D721Med (cell line): Measurements from ENCODE around the gene LIN7B.

ENCODE experiments used
- DNase-seq: peaks from one replicate; pipeline ENCODE4 v3.0.0; 2011; ENCODE audit warnings: low spot score; ENCODE audit not compliant: insufficient read length
- FAIRE-seq: peaks from 2 replicates; lab custom pipeline; 2011; peaks lifted over from hg19 to GRCh38; lab: Jason Lieb, UNC
- TF ChIP-seq, protein P1 (sequence below): IDR thresholded peaks from 2 replicates; pipeline ENCODE4 v1.5.1; 2012; ENCODE audit warnings: mild to moderate bottlenecking, control low read depth; ENCODE audit not compliant: insufficient read depth; ENCODE audit errors: missing control alignments

The LIN7B gene

DNA sequence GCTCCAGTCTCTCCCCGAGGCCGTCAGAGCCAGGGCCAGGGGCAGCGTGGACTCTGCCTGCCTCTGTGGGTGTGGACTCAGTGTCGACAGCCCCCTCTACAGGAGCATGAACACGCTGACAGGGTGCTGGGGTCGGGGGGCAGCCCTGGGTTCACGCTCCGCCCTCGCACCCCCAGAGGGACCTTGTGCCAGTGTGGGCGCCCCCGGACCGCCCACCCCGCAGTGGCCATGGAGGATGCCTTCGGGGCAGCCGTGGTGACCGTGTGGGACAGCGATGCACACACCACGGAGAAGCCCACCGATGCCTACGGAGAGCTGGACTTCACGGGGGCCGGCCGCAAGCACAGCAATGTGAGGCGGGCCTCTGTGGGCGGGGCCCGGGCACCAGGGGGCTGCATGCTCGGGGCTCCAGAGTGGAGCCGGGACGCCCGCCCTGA is 51.7 kb downstream of the LIN7B start:
- TF ChIP-seq, protein P1, sequence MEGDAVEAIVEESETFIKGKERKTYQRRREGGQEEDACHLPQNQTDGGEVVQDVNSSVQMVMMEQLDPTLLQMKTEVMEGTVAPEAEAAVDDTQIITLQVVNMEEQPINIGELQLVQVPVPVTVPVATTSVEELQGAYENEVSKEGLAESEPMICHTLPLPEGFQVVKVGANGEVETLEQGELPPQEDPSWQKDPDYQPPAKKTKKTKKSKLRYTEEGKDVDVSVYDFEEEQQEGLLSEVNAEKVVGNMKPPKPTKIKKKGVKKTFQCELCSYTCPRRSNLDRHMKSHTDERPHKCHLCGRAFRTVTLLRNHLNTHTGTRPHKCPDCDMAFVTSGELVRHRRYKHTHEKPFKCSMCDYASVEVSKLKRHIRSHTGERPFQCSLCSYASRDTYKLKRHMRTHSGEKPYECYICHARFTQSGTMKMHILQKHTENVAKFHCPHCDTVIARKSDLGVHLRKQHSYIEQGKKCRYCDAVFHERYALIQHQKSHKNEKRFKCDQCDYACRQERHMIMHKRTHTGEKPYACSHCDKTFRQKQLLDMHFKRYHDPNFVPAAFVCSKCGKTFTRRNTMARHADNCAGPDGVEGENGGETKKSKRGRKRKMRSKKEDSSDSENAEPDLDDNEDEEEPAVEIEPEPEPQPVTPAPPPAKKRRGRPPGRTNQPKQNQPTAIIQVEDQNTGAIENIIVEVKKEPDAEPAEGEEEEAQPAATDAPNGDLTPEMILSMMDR = no peak
- no peak for DNase-seq
- FAIRE-seq = no peak

DNA sequence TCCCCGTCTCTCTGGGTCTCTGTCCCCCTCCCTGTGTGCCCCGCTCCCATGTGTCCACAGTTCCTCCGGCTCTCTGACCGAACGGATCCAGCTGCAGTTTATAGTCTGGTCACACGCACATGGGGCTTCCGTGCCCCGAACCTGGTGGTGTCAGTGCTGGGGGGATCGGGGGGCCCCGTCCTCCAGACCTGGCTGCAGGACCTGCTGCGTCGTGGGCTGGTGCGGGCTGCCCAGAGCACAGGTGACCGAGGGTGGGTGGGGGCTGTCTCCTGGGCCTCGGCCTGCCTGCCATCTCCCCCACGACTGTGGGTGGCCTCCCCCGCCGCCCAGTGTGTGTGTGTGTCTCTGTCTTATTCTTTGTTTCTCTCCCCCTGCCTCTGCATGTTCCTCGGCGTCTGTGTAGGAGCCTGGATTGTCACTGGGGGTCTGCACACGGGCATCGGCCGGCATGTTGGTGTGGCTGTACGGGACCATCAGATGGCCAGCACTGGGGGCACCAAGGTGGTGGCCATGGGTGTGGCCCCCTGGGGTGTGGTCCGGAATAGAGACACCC is 53.8 kb downstream of the LIN7B start:
- FAIRE-seq = no peak

More for the DNA sequence above, 53.8 kb downstream of the LIN7B start:
- DNase-seq = no peak
- TF ChIP-seq, protein P1 = no peak
